ENCODE measurements around the gene C18orf32. TPM values are rescaled to one million over a fixed set of nuclear protein-coding genes. Genes with fewer than 3 reads are reported as not detected.

The C18orf32 gene
- total and polyA plus RNA-seq, 2 of the 13 experiments (the other 11 are each of a cell fraction or from before 2014, with no cell fraction given) = 17.6 to 20.6 TPM

- TF ChIP-seq ZBTB40 (IDR thresholded peaks at IDR 0.05) (no peak), ZBTB40 (CRISPR knock-in tag; IDR thresholded peaks at IDR 0.05) (peak; percentile 86), ZBTB33 (CRISPR knock-in tag; IDR thresholded peaks at IDR 0.05) (0 out of 2 replicates have a peak, but pooled peaks have one; percentile 19), GLI4 (CRISPR knock-in tag; IDR thresholded peaks at IDR 0.05; ENCODE audit: borderline replicate concordance) (no peak), ZKSCAN8 (CRISPR knock-in tag; IDR thresholded peaks at IDR 0.05; ENCODE audit: borderline replicate concordance) (no peak), RORA (CRISPR knock-in tag; IDR thresholded peaks at IDR 0.05) (no peak), ZNF770 (CRISPR knock-in tag; IDR thresholded peaks at IDR 0.05) (peak; percentile 76; the same call in 1 of the 2 replicates), TBP (CRISPR knock-in tag; IDR thresholded peaks at IDR 0.05) (no peak), ZNF891 (CRISPR knock-in tag; IDR thresholded peaks at IDR 0.05) (peak; percentile 90), ZSCAN9 (CRISPR knock-in tag; IDR thresholded peaks at IDR 0.05; ENCODE audit: borderline replicate concordance) (peak; percentile 35; the same call in 1 of the 2 replicates), ZNF776 (CRISPR knock-in tag; IDR thresholded peaks at IDR 0.05) (peak; percentile 86; the same call in 1 of the 2 replicates), MATR3 (CRISPR knock-in tag; IDR thresholded peaks at IDR 0.05) (no peak), ZNF34 (CRISPR knock-in tag; IDR thresholded peaks at IDR 0.05; ENCODE audit: borderline replicate concordance) (no peak), ZFP36L2 (CRISPR knock-in tag; IDR thresholded peaks at IDR 0.05) (no peak; the same call in 1 of the 2 replicates), KDM1A (CRISPR knock-in tag; IDR thresholded peaks at IDR 0.05) (no peak)
These were observed at the start of gene C18orf32 (continued) for GRCh38 chr18:49486953-49487710.

All from HepG2 (cell line).